OCI-LY1 (cell line): Measurements from ENCODE around the gene APBA1.

Source experiments
- H2AFZ ChIP-seq: fragments of 200-600 bp; sonication (generic), shearing (Covaris generic); 2 replicates; pipeline ENCODE4 v1.6.0; 2014; ENCODE audit warnings: antibody characterized with exemption, mild to moderate bottlenecking, low read length
- H3F3A ChIP-seq: fragments of 200-600 bp; sonication (generic), shearing (Covaris generic); 2 replicates; pipeline ENCODE4 v1.6.0; 2014; ENCODE audit warnings: mild to moderate bottlenecking, antibody characterized with exemption, low read length, moderate library complexity; ENCODE audit not compliant: insufficient read depth
- H3K27ac ChIP-seq: fragments of 200-600 bp; sonication (generic); 2 replicates; pipeline ENCODE4 v1.5.1; 2014; ENCODE audit warnings: low read length, mixed run types, mild to moderate bottlenecking, low read depth; ENCODE audit not compliant: poor library complexity, severe bottlenecking
- H3K27me3 ChIP-seq: fragments of 200-600 bp; sonication (generic); 2 replicates; pipeline ENCODE4 v1.6.0; 2014; ENCODE audit warnings: antibody characterized with exemption, mild to moderate bottlenecking, low read length, moderate library complexity; ENCODE audit not compliant: insufficient read depth
- H3K36me3 ChIP-seq: fragments of 200-600 bp; sonication (generic); 2 replicates; pipeline ENCODE4 v1.6.1; 2014; ENCODE audit warnings: mild to moderate bottlenecking, antibody characterized with exemption, low read length, moderate library complexity, mixed read lengths; ENCODE audit not compliant: insufficient read depth
- H3K4me1 ChIP-seq: fragments of 200-600 bp; sonication (generic); 2 replicates; pipeline ENCODE4 v1.5.1; 2014; ENCODE audit warnings: mild to moderate bottlenecking, low read length, moderate library complexity; ENCODE audit not compliant: insufficient read depth, severe bottlenecking
- H3K4me2 ChIP-seq: fragments of 200-600 bp; sonication (generic), shearing (Covaris generic); 2 replicates; pipeline ENCODE4 v1.6.1; 2014; ENCODE audit warnings: low read length
- H3K4me3 ChIP-seq: fragments of 200-600 bp; sonication (generic); 2 replicates; pipeline ENCODE4 v1.5.1; 2014; ENCODE audit warnings: low read length, low read depth, mild to moderate bottlenecking, mixed read lengths; ENCODE audit not compliant: poor library complexity, severe bottlenecking
- H3K79me2 ChIP-seq: fragments of 200-600 bp; shearing (Covaris generic); 2 replicates; pipeline ENCODE4 v1.6.1; 2016; ENCODE audit warnings: mixed run types, low read length, mixed read lengths; ENCODE audit not compliant: insufficient read depth
- H3K9ac ChIP-seq: fragments of 200-600 bp; sonication (generic), shearing (Covaris generic); 2 replicates; pipeline ENCODE4 v1.6.1; 2014; ENCODE audit warnings: mild to moderate bottlenecking, low read length, mixed read lengths
- H3K9me2 ChIP-seq: fragments of 200-600 bp; sonication (generic), shearing (Covaris generic); 2 replicates; pipeline ENCODE4 v1.6.1; 2014; ENCODE audit warnings: low read depth, mild to moderate bottlenecking, low read length, mixed read lengths
- H3K9me3 ChIP-seq: fragments of 200-600 bp; shearing (Covaris generic); 2 replicates; pipeline ENCODE4 v1.6.1; 2014; ENCODE audit warnings: low read length, mixed read lengths
- H4K20me1 ChIP-seq: fragments of 200-600 bp; sonication (generic), shearing (Covaris generic); 2 replicates; pipeline ENCODE4 v1.6.0; 2016; ENCODE audit warnings: mild to moderate bottlenecking, low read length; ENCODE audit not compliant: insufficient read depth
- CTCF ChIP-seq: fragments of 200-600 bp; sonication (generic), shearing (Covaris generic); IDR thresholded peaks from 2 replicates; pipeline ENCODE4 v1.5.1; 2017; ENCODE audit warnings: mild to moderate bottlenecking, antibody characterized with exemption, low read length, moderate library complexity, mixed read lengths
- EZH2 ChIP-seq: fragments of 200-600 bp; sonication (generic), shearing (Covaris generic); IDR thresholded peaks from 2 replicates; pipeline ENCODE4 v1.8.0; 2017; ENCODE audit warnings: borderline replicate concordance, mixed run types, mild to moderate bottlenecking, antibody characterized with exemption, low read length, moderate library complexity, mixed read lengths

APBA1 gene

DNA sequence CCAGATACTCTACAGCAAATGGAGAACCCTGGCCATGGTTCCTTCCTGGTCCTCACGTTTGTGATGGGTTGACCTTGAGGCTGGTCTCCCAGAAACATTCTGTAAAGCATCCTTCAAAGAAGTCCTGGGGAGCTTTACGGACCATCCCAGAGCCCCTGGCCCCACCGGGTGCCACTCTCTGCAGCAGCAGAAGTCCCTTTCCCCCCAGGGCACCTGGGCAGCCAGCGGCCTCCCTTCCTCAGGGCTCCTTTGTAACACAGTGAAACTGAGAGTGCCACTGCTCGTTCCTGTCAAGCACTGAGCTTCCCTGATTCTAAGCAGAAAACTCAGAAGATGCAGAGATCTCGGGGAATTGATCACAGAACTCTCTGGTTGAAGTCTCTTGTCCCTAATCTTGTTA is 242.9 kb downstream of the APBA1 start:
- H2AFZ ChIP-seq = no peak overlapping the region
- no peaks in the 10 kb centered on the region for H3K4me1 ChIP-seq
- no peaks in the 10 kb centered on the region for H3K9me3 ChIP-seq
- no peaks in the 10 kb centered on the region for H4K20me1 ChIP-seq
- no peak overlapping the region for H3K4me3 ChIP-seq
- no peaks in the 10 kb centered on the region for H3F3A ChIP-seq
- no peaks in the 10 kb centered on the region for H3K36me3 ChIP-seq
- H3K9me2 ChIP-seq = no peaks in the 10 kb centered on the region
- no peaks in the 10 kb centered on the region for H3K79me2 ChIP-seq
- no peak for TF ChIP-seq CTCF
- no peak for TF ChIP-seq EZH2
- no peaks in the 10 kb centered on the region; the same call in 1 of the 2 replicates for H3K27me3 ChIP-seq
- H3K9ac ChIP-seq = no peak overlapping the region
- no peak overlapping the region for H3K27ac ChIP-seq
- H3K4me2 ChIP-seq = no peak overlapping the region

- Histone ChIP-seq H3K27ac (no peak overlapping the region), H2AFZ (no peak overlapping the region), H3K27me3 (no peaks in the 10 kb centered on the region; the same call in 1 of the 2 replicates), H3K36me3 (no peaks in the 10 kb centered on the region), H3F3A (no peaks in the 10 kb centered on the region), H3K9me3 (no peaks in the 10 kb centered on the region), H3K9ac (no peak overlapping the region), H4K20me1 (no peaks in the 10 kb centered on the region), H3K4me2 (no peak overlapping the region), H3K4me1 (no peaks in the 10 kb centered on the region), H3K9me2 (no peaks in the 10 kb centered on the region), H3K4me3 (no peak overlapping the region), H3K79me2 (no peaks in the 10 kb centered on the region)
- no peak for TF ChIP-seq EZH2
- no peak for TF ChIP-seq CTCF
These were observed 244.0 kb downstream of the APBA1 start for GRCh38 chr9:69428017-69428785.

GRCh38 chr9:69427286-69427685 is 244.9 kb downstream of the APBA1 start:
- Histone ChIP-seq H3K4me3 (no peak overlapping the region), H4K20me1 (no peaks in the 10 kb centered on the region), H2AFZ (no peak overlapping the region), H3K27me3 (no peaks in the 10 kb centered on the region; the same call in 1 of the 2 replicates), H3K9ac (no peak overlapping the region), H3K4me1 (no peaks in the 10 kb centered on the region), H3K79me2 (no peaks in the 10 kb centered on the region), H3K4me2 (no peak overlapping the region), H3K27ac (no peak overlapping the region), H3F3A (no peaks in the 10 kb centered on the region), H3K9me3 (no peaks in the 10 kb centered on the region), H3K36me3 (no peaks in the 10 kb centered on the region), H3K9me2 (no peaks in the 10 kb centered on the region)
- no peak for TF ChIP-seq EZH2
- TF ChIP-seq CTCF = no peak
